Gastrocnemius medialis (tissue), 4 donors: Measurements from ENCODE around the gene PHACTR1. TPM values are rescaled to one million over a fixed set of nuclear protein-coding genes. Genes with fewer than 3 reads are reported as not detected.

Experiments used
- ATAC-seq, 2 donors: fragments of 150-250 bp; one replicate each; pipeline ENCODE4 v1.9.1; 2016
- DNase-seq, 2 donors: peaks; one replicate each; pipeline ENCODE4 v3.0.0-alpha.2; 2019
- H3K27ac ChIP-seq, 4 donors: fragments of 200-600 bp; sonication (generic); 1 replicate in 1 of 4; 2 replicates in 3 of 4; pipeline ENCODE4 v1.5.1; 2016 to 2018; ENCODE audit warnings: mild to moderate bottlenecking in 2 of 4, moderate library complexity in 1 of 4
- H3K27me3 ChIP-seq, 3 donors: fragments of 200-600 bp; sonication (generic) in 2 of 3; 1 replicate in 1 of 3; 2 replicates in 2 of 3; pipeline versions ENCODE4 v1.5.1 to v1.6.0; 2016 to 2019; ENCODE audit warnings: mild to moderate bottlenecking in 1 of 3, moderate library complexity in 1 of 3
- H3K36me3 ChIP-seq, 2 donors: fragments of 200-600 bp; sonication (generic) in 1 of 2; one replicate each; pipeline ENCODE4 v1.5.1; 2017 to 2018
- H3K4me1 ChIP-seq, 2 donors: fragments of 200-600 bp; sonication (generic) in 1 of 2; one replicate each; pipeline ENCODE4 v1.5.1; 2016 to 2017; ENCODE audit warnings: mild to moderate bottlenecking in 2 of 2
- H3K4me3 ChIP-seq, 4 donors: fragments of 200-600 bp; sonication (generic) in 3 of 4; 1 replicate in 1 of 4; 2 replicates in 3 of 4; pipeline ENCODE4 v1.5.1; 2016 to 2019; ENCODE audit warnings: mild to moderate bottlenecking in 2 of 4
- H3K9me3 ChIP-seq, 3 donors: fragments of 200-600 bp; sonication (generic) in 2 of 3; 1 replicate in 1 of 3; 2 replicates in 2 of 3; pipeline ENCODE4 v1.5.1; 2016 to 2019
- CTCF ChIP-seq, 5 experiments: fragments of 450-650 bp in 3 of 5; fragments of 200-600 bp in 2 of 5; sonication (generic) in 2 of 5; IDR thresholded peaks in 4 of 5; conservative IDR thresholded peaks in 1 of 5; 1 replicate in 4 of 5; 2 replicates in 1 of 5; pipeline ENCODE4 v1.5.1; 2016 to 2019; ENCODE audit warnings: antibody characterized with exemption in 5 of 5, mild to moderate bottlenecking in 3 of 5, moderate library complexity in 3 of 5
- POLR2A ChIP-seq, 2 donors: fragments of 450-650 bp; IDR thresholded peaks; one replicate each; pipeline ENCODE4 v1.6.1; 2017; ENCODE audit warnings: antibody characterized with exemption in 2 of 2, mild to moderate bottlenecking in 2 of 2, moderate library complexity in 2 of 2
- in situ Hi-C, 4 donors: fragments of 200-750 bp; cut with MboI; loops; one replicate each; pipeline versions ENCODE4 v1.15.0 to v1.8.0; 2017; ENCODE audit warnings: low sequenced_read_pairs in 4 of 4
- intact Hi-C: fragments of 100-400 bp; cut with DNase I; formaldehyde crosslinking; loops from one replicate; pipeline ENCODE4 v1.15.1; 2023; ENCODE audit warnings: low total_unique reads
- total RNA-seq, 4 donors: library from RNA; depleted of rRNA; stranded (reverse); fragments of >200 nt; gene quantifications; one replicate each; pipeline versions ENCODE4 v1.1.0 to v1.2.3, GENCODE V29; 2016

PHACTR1 gene
- total RNA-seq, 4 donors from 2014 or later: 0.07 to 0.82 (median 0.21) TPM

GRCh38 chr6:12890171-12890790 lies 173.7 kb downstream of the PHACTR1 start:
- H3K4me3 ChIP-seq: no peak overlapping the region
- no peaks in the 10 kb centered on the region for H3K27me3 ChIP-seq
- DNase-seq (no peak), ATAC-seq (no peak)
- in situ Hi-C loops: loop anchor here in 2 of 4 donors (25.0 kb wide), 2 partner anchors 253 to 1228 kb away; no protein-coding TSS in a partner anchor
- H3K9me3 ChIP-seq: no peaks in the 10 kb centered on the region
- H3K4me1 ChIP-seq: peaks cover 0 to 5% of the 10 kb centered on the region in 2 donors
- no peak overlapping the region for H3K27ac ChIP-seq
- TF ChIP-seq CTCF (IDR thresholded peaks at IDR 0.05 in 4 of 5, conservative IDR thresholded peaks at IDR 0.05 in 1 of 5) (peak in 2 of 5 experiments; percentile 18 to 34), POLR2A (IDR thresholded peaks at IDR 0.05) (no peak)
- intact Hi-C loops: loop anchor here (5.0 kb wide), 1 partner anchor 1233 kb away; no protein-coding TSS in a partner anchor
- no peaks in the 10 kb centered on the region for H3K36me3 ChIP-seq

GRCh38 chr6:12891595-12891994 lies 175.0 kb downstream of the PHACTR1 start:
- Histone ChIP-seq H3K27me3 (no peaks in the 10 kb centered on the region), H3K27ac (no peak overlapping the region), H3K4me3 (no peak overlapping the region), H3K4me1 (peaks cover 0 to 13% of the 10 kb centered on the region in 2 donors), H3K36me3 (no peaks in the 10 kb centered on the region), H3K9me3 (no peaks in the 10 kb centered on the region)
- TF ChIP-seq POLR2A (IDR thresholded peaks at IDR 0.05): no peak
- TF ChIP-seq CTCF (IDR thresholded peaks at IDR 0.05 in 4 of 5, conservative IDR thresholded peaks at IDR 0.05 in 1 of 5): no peak
- DNase-seq (no peak), ATAC-seq (no peak)
- intact Hi-C loops: loop anchor here (5.0 kb wide), 1 partner anchor 1234 kb away; no protein-coding TSS in a partner anchor
- in situ Hi-C loops: loop anchor here in 2 of 4 donors (25.0 kb wide), 2 partner anchors 254 to 1229 kb away; no protein-coding TSS in a partner anchor

- Histone ChIP-seq H3K9me3 (no peaks in the 10 kb centered on the region), H3K27me3 (no peaks in the 10 kb centered on the region), H3K27ac (no peak overlapping the region), H3K4me3 (no peak overlapping the region), H3K36me3 (no peaks in the 10 kb centered on the region), H3K4me1 (peaks cover 0 to 13% of the 10 kb centered on the region in 2 donors)
- intact Hi-C loops: loop anchor here (5.0 kb wide), 1 partner anchor 1235 kb away; no protein-coding TSS in a partner anchor
- in situ Hi-C loops: loop anchor here in 2 of 4 donors (25.0 kb wide), 2 partner anchors 255 to 1230 kb away; no protein-coding TSS in a partner anchor
- DNase-seq (no peak), ATAC-seq (no peak)
- no peak for TF ChIP-seq POLR2A (IDR thresholded peaks at IDR 0.05)
- TF ChIP-seq CTCF (IDR thresholded peaks at IDR 0.05 in 4 of 5, conservative IDR thresholded peaks at IDR 0.05 in 1 of 5): no peak
Measured at GRCh38 chr6:12892151-12892550, 175.6 kb downstream of the PHACTR1 start.

GRCh38 chr6:12893036-12893435 lies 176.5 kb downstream of the PHACTR1 start:
- intact Hi-C loops: loop anchor here (5.0 kb wide), 1 partner anchor 1236 kb away; no protein-coding TSS in a partner anchor
- TF ChIP-seq POLR2A (IDR thresholded peaks at IDR 0.05) (no peak), CTCF (IDR thresholded peaks at IDR 0.05 in 4 of 5, conservative IDR thresholded peaks at IDR 0.05 in 1 of 5) (no peak)

More at GRCh38 chr6:12893036-12893435, 176.5 kb downstream of the PHACTR1 start:
- no peaks in the 10 kb centered on the region for H3K36me3 ChIP-seq
- H3K27ac ChIP-seq: no peak overlapping the region
- DNase-seq (no peak), ATAC-seq (no peak)
- in situ Hi-C loops: loop anchor here in 2 of 4 donors (25.0 kb wide), 2 partner anchors 256 to 1231 kb away; no protein-coding TSS in a partner anchor
- no peaks in the 10 kb centered on the region for H3K9me3 ChIP-seq
- no peaks in the 10 kb centered on the region for H3K27me3 ChIP-seq
- no peak overlapping the region for H3K4me3 ChIP-seq
- H3K4me1 ChIP-seq: peaks cover 0 to 13% of the 10 kb centered on the region in 2 donors
